Loucy (cell line): ENCODE measurements around the gene GPR15LG.

Experiments
- CTCF ChIP-seq: fragments of 200-600 bp; sonication (generic); conservative IDR thresholded peaks from 2 replicates; pipeline ENCODE4 v1.5.1; 2014; ENCODE audit warnings: mild to moderate bottlenecking, antibody characterized with exemption, low read length
- EZH2phosphoT487 ChIP-seq: fragments of 200-600 bp; IDR thresholded peaks from 2 replicates; pipeline ENCODE4 v1.6.1; 2018; ENCODE audit warnings: antibody characterized with exemption, mild to moderate bottlenecking, moderate library complexity, borderline replicate concordance

- no peak for TF ChIP-seq CTCF
- TF ChIP-seq EZH2phosphoT487 = no peak
Observed at GRCh38 chr10:84178160-84178609, 4.6 kb downstream of the GPR15LG start.
